GM21528 (cell line): ENCODE results near the gene SMIM3.

Experiments used
- ATAC-seq: cut with Tn5 transposase; IDR thresholded peaks from one replicate; pipeline ENCODE4 v1.9.1; 2021; ENCODE audit warnings: mild to moderate bottlenecking, moderate library complexity; ENCODE audit not compliant: unreplicated experiment, low FRiP score

SMIM3 gene

GRCh38 chr5:150764530-150764929 is 14.0 kb upstream of the SMIM3 start:
- ATAC-seq, result no peak

GRCh38 chr5:150765011-150765798 is 13.4 kb upstream of the SMIM3 start:
- ATAC-seq, result no peak

DNA sequence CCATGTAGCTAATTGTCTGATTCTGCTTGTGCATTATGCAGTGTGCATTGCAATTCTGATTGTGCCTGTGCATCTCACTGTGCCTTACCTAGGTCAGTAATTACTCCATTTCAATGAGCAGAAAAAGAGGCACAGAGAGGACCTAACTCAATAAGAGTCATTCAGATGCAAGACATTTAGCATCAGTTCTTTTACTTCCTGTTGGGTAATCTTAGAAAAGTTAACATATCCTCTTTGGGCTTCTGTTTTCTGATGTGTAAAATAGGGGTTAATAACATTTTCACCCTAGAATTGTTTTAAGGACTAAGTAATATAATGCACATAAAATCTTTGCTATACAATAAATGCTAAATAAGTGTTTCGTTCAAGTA is 12.8 kb upstream of the SMIM3 start:
- no peak for ATAC-seq

GRCh38 chr5:150766251-150766650 is 12.3 kb upstream of the SMIM3 start:
- ATAC-seq, result no peak

- no peak for ATAC-seq
Measured at GRCh38 chr5:150771034-150771795, 7.3 kb upstream of the SMIM3 start.

GRCh38 chr5:150774145-150774544 is 4.4 kb upstream of the SMIM3 start:
- ATAC-seq, result no peak

GRCh38 chr5:150777685-150778084 is 872 bp upstream of the SMIM3 start:
- ATAC-seq, result no peak

DNA sequence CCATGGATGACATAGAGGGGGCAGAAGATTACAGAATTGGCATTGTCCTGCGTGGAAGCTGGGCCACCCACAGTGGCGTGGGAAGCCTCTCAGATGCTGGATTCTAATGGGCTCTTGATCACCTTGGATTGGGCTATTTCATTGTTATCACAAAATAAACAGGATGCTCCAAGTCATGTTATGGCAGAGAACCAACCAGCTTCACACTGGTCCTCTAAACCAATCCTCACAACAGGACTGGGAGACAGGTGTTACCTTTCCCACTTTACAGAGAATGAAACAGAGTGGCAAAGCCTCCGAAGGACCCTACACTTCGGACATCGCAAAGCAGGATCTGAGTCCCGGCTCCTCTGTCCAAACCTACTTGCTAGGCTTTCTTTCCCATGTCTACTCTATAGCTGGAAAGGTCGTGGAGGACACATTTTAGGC is 455 bp upstream of the SMIM3 start:
- ATAC-seq, result no peak

GRCh38 chr5:150779397-150780186 is 1.0 kb downstream of the SMIM3 start:
- peak; percentile 2 for ATAC-seq

DNA sequence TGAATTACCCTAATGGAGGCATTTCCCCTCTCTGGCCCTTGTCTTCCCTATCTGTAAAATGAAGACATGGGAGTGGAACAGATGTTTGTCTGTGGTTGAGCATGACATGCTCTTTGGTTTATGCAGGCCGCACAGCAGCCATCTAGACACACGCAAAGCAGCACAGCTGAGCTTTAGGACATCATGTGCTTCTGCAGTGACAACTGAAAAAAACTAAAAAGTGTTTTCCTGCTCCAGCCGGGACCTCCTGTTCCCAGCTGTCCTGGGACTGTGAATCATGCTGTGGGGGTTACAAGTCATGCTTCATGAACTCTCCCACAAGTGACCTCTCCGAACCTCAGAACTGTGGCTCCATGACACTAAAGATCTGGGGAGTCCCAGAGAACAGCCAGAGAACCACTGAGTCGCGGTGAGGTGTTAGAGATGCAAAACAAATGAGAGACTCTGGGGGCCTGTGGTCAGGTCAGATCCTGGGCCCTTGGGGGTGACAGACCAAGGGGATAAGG is 1.7 kb downstream of the SMIM3 start:
- ATAC-seq, result peak; percentile 55

DNA sequence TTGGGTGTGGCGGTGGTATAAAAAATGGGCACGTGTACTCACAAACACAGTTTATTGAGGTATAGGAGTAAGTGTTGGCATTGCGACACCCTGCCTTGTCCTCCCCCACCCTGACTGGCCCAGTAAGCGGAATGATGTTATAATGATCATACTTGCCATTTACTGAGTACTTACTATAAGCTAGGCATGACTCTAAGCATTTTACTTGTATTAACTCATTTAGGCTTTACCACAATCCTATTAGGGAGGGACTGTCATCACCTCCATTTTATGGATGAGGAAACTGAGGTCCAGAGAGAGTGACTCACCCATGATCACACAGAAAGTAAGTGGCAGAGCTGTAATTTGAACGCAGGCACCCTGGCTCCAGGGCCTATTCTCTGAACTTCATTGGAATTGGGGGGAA is 2.3 kb downstream of the SMIM3 start:
- no peak for ATAC-seq

- ATAC-seq, result no peak
Measured at GRCh38 chr5:150781706-150782614, 3.4 kb downstream of the SMIM3 start.

- ATAC-seq, result no peak
Measured at GRCh38 chr5:150782850-150783249, 4.3 kb downstream of the SMIM3 start.

DNA sequence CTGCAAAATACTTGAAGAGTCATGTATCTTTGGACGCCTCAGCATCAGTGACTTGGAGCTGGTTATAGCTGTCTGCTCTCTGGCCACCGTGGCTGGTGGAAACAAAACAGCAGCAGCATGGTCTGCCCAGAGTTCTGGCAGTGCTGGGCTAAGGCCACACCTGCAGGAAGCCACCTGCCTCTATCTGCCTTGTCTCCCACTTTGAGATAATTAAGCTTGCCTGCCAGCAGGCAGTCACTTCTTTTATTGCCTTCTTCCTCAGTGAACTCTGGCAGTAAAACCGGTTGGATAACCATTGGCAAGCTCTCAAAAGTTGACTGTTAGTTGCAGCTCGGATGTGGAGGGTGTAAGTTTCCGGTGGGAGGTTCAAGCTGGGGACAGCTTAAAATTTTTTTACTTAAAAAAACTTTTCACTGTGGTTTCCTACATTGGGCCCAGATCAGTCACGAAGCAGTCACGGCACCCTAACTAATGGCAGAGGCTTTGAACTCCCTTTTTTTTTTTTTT is 4.9 kb downstream of the SMIM3 start:
- peak; percentile 54 for ATAC-seq

DNA sequence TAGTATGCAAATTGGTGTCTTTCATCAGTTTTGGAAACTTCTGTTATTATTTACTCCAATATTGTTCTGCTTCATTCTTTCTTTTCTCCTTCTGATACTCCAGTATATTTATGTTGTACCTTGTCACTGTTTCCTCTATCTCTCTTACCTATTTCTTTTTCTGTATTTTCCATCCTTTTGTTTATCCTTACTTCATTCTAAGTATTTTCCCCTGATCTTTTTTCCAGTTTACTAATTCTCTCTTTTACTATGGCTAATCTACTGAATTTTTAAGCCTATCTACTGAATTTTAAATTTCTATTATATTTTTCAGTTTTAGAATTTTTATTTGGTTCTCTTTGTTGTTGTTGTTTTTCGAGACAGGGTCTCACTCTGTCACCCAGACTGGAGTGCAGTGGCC is 7.4 kb downstream of the SMIM3 start:
- ATAC-seq, result no peak

GRCh38 chr5:150786876-150787275 is 8.3 kb downstream of the SMIM3 start:
- no peak for ATAC-seq

DNA sequence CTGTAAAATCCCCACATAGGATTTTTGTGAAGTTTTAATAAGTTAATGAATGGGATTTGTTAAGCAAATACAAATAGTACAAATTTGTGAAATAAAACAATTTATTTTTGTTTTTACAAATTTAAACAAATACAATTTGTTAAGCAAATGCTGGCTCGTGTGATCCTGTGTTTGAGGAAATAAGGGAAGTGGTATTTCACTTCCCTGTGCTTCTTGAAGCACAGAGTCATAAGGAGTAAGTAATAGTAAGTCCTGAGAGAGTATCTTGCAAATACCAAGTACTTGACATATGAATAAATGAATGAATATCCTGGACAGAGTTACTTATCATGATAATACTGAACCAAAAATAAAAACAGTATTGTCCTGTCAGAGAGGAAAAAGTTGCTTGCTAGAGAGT is 9.1 kb downstream of the SMIM3 start:
- ATAC-seq, result no peak

DNA sequence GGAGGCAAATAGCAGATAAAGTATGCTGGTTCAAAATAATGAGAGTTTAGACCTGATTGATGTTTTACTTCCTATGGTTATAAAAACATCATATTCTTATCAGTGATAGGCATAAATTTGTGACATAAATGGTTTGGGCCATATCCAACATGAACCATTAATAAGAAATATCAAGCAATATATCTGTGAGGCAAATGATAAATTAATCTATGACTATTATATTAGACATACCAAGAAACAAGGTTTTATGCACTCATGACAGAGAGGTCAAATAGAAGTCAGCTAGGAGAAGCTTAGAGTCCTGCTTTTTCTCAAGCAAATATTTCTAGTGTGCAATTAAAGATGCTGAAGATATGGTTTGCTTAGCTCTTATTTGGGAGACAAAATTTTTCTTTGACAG is 10.4 kb downstream of the SMIM3 start:
- no peak for ATAC-seq

GRCh38 chr5:150789450-150789849 is 10.9 kb downstream of the SMIM3 start:
- no peak for ATAC-seq
